C4-2B (cell line): ENCODE results near the gene SECTM1.

Experiments
- CTCF ChIP-seq: fragments of 450-650 bp; conservative IDR thresholded peaks from 2 replicates; pipeline ENCODE4 v1.5.1; 2017; ENCODE audit warnings: mild to moderate bottlenecking
- ZFX ChIP-seq: fragments of 450-650 bp; IDR thresholded peaks from 2 replicates; pipeline ENCODE4 v1.6.1; 2017

DNA sequence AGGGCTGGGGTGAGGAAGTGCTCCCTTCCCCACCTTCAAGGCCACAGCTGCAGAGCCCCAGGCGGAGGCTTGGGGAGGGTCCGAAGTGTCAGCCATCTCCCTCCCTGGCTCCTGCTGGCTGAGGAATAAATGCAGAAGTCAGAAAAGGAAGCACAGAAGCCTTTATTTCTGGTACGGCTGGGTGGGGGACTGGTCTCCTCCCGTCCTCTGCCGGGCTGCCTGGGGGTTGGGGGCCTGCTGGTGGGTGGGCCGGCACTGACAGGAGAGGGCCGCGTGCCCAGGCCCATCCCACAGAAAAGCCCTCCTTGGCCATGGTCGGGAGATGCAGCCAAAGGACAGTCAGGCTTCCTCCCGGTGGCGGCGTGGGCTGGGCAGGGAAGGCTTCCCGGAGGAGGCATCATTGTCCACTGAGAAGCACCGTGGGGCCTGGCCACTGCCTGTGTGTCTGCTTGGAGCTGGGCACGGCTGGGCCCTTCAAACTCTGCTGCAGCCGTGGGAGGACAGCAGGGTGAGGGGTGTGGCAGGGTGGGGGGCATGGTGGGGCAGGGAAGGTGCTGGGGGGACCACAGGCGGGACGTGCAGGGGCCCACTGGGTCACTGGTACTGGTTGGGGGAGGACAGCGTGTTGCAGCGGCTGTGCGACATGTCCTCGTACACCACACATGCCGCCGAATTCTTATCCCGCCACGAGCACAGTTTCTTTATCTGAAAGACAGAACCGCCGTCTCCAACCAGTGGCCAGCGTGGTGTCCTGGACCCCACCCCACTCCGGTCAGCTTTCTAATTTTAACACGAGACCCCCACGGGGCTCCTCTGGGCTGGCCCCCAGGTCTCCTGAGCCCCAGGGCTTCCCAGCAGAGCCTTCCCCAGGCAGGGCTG lies 18.6 kb downstream of the SECTM1 start:
- TF ChIP-seq CTCF, result no peak
- TF ChIP-seq ZFX, result no peak
